Kidney (tissue), 14 donors: ENCODE results near the gene PHACTR3. TPM values are rescaled to one million over a fixed set of nuclear protein-coding genes. Genes with fewer than 3 reads are reported as not detected.
A peak's percentile ranks its signal among the peaks of the same experiment; 100 is the strongest.

Experiments
- DNase-seq, 5 donors: peaks; one replicate each; pipeline ENCODE4 v3.0.0-alpha.2; 2013 to 2020
- FAIRE-seq: peaks from 2 replicates; lab custom pipeline; 2012; peaks lifted over from hg19 to GRCh38; lab: Jason Lieb, UNC
- H3K27ac ChIP-seq, 2 donors: one replicate each; pipeline ENCODE4 v1.7.0; 2013; ENCODE audit warnings: low read depth in 2 of 2, low read length in 2 of 2, inconsistent platforms in 1 of 2
- H3K27me3 ChIP-seq: one replicate; pipeline ENCODE4 v1.7.1; 2013; ENCODE audit warnings: low read length, inconsistent platforms; ENCODE audit not compliant: control insufficient read depth, insufficient read depth
- H3K36me3 ChIP-seq, 3 donors: one replicate each; pipeline versions ENCODE4 v1.7.0 to v1.7.1; 2013; ENCODE audit warnings: low read length in 3 of 3, control low read depth in 1 of 3, inconsistent platforms in 1 of 3; ENCODE audit not compliant: insufficient read depth in 3 of 3, control insufficient read depth in 2 of 3
- H3K4me1 ChIP-seq, 3 donors: one replicate each; pipeline versions ENCODE4 v1.7.0 to v1.7.1; 2013; ENCODE audit warnings: low read length in 3 of 3, inconsistent platforms in 1 of 3, low read depth in 1 of 3; ENCODE audit not compliant: control insufficient read depth in 2 of 3, insufficient read depth in 2 of 3
- H3K4me3 ChIP-seq, 3 donors: one replicate each; pipeline versions ENCODE4 v1.7.0 to v1.8.1; 2013; ENCODE audit warnings: low read length in 3 of 3, control low read depth in 1 of 3, inconsistent platforms in 1 of 3
- H3K9ac ChIP-seq, 3 donors: one replicate each; pipeline versions ENCODE4 v1.7.0 to v1.7.1; 2013; ENCODE audit warnings: low read length in 3 of 3, control low read depth in 1 of 3, inconsistent platforms in 1 of 3
- H3K9me3 ChIP-seq, 3 donors: one replicate each; pipeline versions ENCODE4 v1.7.0 to v1.7.1; 2013; ENCODE audit warnings: low read length in 3 of 3, control low read depth in 1 of 3, inconsistent platforms in 1 of 3; ENCODE audit not compliant: control insufficient read depth in 2 of 3, insufficient read depth in 1 of 3
- CTCF ChIP-seq: IDR thresholded peaks from 3 replicates; pipeline ENCODE4 v1.5.1; 2012; ENCODE audit warnings: mild to moderate bottlenecking, moderate library complexity, borderline replicate concordance; ENCODE audit not compliant: insufficient read depth; ENCODE audit errors: extremely low read depth
- intact Hi-C: fragments of 100-400 bp; cut with DNase I; formaldehyde crosslinking; loops from one replicate; pipeline ENCODE4 v1.11.1; 2022
- polyA plus RNA-seq: library from polyadenylated mRNA; stranded (reverse); fragments of 350-450 nt; fragmentation: Illumina TruSeq; extraction: RNeasy Lipid Tissue Mini Kit (QIAGEN cat#74804); gene quantifications from one replicate; pipeline ENCODE4 v1.2.3, GENCODE V29; 2014; ENCODE audit warnings: low read depth, low replicate concordance; ENCODE audit not compliant: insufficient read depth
- total RNA-seq: library from RNA; stranded (reverse); fragmentation: NEBNext Ultra II Directional; extraction: Animal tissue kit (Norgen Biotek cat#: 25700); gene quantifications from one replicate; pipeline ENCODE4 v1.2.1, GENCODE V29; 2021
- donor health status: control.
- donor health status: control.
- donor health status: control.
- donor health status: control.
- donor health status: control.
- donor health status: DM: yes; HTN: yes; CAD: no.
- donor health status: Normal renal cell carcinoma (clear cell type).

The PHACTR3 gene
- total and polyA plus RNA-seq, 2 donors from 2014 or later = 1.7 to 12.3 TPM

GRCh38 chr20:59776626-59777330 lies 172.4 kb downstream of the PHACTR3 start:
- Histone ChIP-seq H3K9me3 (no peaks in the 10 kb centered on the region), H3K4me3 (no peak overlapping the region), H3K27ac (no peak overlapping the region), H3K4me1 (no peaks in the 10 kb centered on the region), H3K36me3 (no peaks in the 10 kb centered on the region), H3K9ac (no peak overlapping the region), H3K27me3 (no peaks in the 10 kb centered on the region)
- peak in 1 of 5 donors; percentile 1 for DNase-seq
- intact Hi-C loops = no loop called here
- no peak for FAIRE-seq
- TF ChIP-seq CTCF = no peak

- H3K9me3 ChIP-seq = no peaks in the 10 kb centered on the region
- TF ChIP-seq CTCF = no peak
- no peak overlapping the region for H3K27ac ChIP-seq
- no peaks in the 10 kb centered on the region for H3K27me3 ChIP-seq
- no peaks in the 10 kb centered on the region for H3K36me3 ChIP-seq
- DNase-seq (no peak), FAIRE-seq (no peak)
- no peak overlapping the region for H3K9ac ChIP-seq
- intact Hi-C loops = no loop called here
- H3K4me3 ChIP-seq = no peak overlapping the region
- no peaks in the 10 kb centered on the region for H3K4me1 ChIP-seq
Measured at GRCh38 chr20:59777331-59777725, 173.0 kb downstream of the PHACTR3 start.

GRCh38 chr20:59777814-59778575 lies 173.7 kb downstream of the PHACTR3 start:
- Histone ChIP-seq H3K36me3 (no peaks in the 10 kb centered on the region), H3K4me1 (no peaks in the 10 kb centered on the region), H3K4me3 (no peak overlapping the region), H3K9ac (no peak overlapping the region), H3K27me3 (no peaks in the 10 kb centered on the region), H3K9me3 (no peaks in the 10 kb centered on the region), H3K27ac (no peak overlapping the region)
- FAIRE-seq (no peak), DNase-seq (peak in 1 of 5 donors; percentile 2)
- no peak for TF ChIP-seq CTCF
- intact Hi-C loops = no loop called here
